K562 (cell line): Measurements from ENCODE around the gene CPZ. TPM values are rescaled to one million over a fixed set of nuclear protein-coding genes. Genes with fewer than 3 reads are reported as not detected.
A peak's percentile ranks its signal among the peaks of the same experiment; 100 is the strongest.

ENCODE experiments used
- C11orf30 ChIP-seq: fragments of 450-650 bp; IDR thresholded peaks from 2 replicates; pipeline ENCODE4 v1.6.1; 2016; ENCODE audit warnings: low read depth, mild to moderate bottlenecking
- CHD4 ChIP-seq: fragments of 200-600 bp; sonication (generic); IDR thresholded peaks from 3 replicates; pipeline ENCODE4 v1.6.1; 2012; ENCODE audit warnings: low read depth, mild to moderate bottlenecking, mixed read lengths, low read length, inconsistent platforms; ENCODE audit not compliant: insufficient read depth, insufficient replicate concordance, poor library complexity, severe bottlenecking
- EGR1 ChIP-seq: fragments of 450-650 bp; conservative IDR thresholded peaks from 2 replicates; pipeline ENCODE4 v1.6.1; 2017; ENCODE audit warnings: mild to moderate bottlenecking
- GABPA ChIP-seq: fragments of 200-800 bp; sonication (Bioruptor generic); conservative IDR thresholded peaks from 2 replicates; pipeline ENCODE4 v1.6.1; 2016; ENCODE audit warnings: low read depth, missing genetic modification characterization, missing compliant biosample characterization
- GATAD2A ChIP-seq: fragments of 450-650 bp; IDR thresholded peaks from 2 replicates; pipeline ENCODE4 v1.6.1; 2017
- HIVEP1 ChIP-seq: fragments of 250-450 bp; sonication (Bioruptor Pico); IDR thresholded peaks from 2 replicates; pipeline ENCODE4 v1.4.0; 2020; ENCODE audit warnings: mild to moderate bottlenecking
- HNRNPH1 ChIP-seq: fragments of 200-400 bp; formaldehyde crosslinking; optimal IDR thresholded peaks from 2 replicates; pipeline ENCODE3; 2017; ENCODE audit warnings: low read depth, mild to moderate bottlenecking, low read length, moderate library complexity
- MTA2 ChIP-seq: fragments of 450-650 bp; IDR thresholded peaks from 2 replicates; pipeline ENCODE4 v1.6.1; 2016; ENCODE audit warnings: low read depth
- MYC ChIP-seq, 2 experiments: fragments of 250-450 bp in 1 of 2; sonication (Bioruptor Pico) in 1 of 2; IDR thresholded peaks; 2 replicates each; pipeline versions ENCODE4 v1.5.1 to v1.6.1; 2012 to 2021; ENCODE audit warnings: low read depth in 2 of 2, borderline replicate concordance in 1 of 2, improper control_type of control experiment in 1 of 2, low read length in 1 of 2, mild to moderate bottlenecking in 1 of 2, moderate library complexity in 1 of 2
- NR2C1 ChIP-seq, 2 experiments: fragments of 450-650 bp; IDR thresholded peaks; 2 replicates each; pipeline ENCODE4 v1.6.1; 2017; ENCODE audit warnings: mild to moderate bottlenecking in 2 of 2, antibody characterized with exemption in 1 of 2, inconsistent platforms in 1 of 2, missing compliant biosample characterization in 1 of 2, missing genetic modification characterization in 1 of 2
- PHF8 ChIP-seq: fragments of 200-600 bp; sonication (generic); IDR thresholded peaks from 2 replicates; pipeline ENCODE4 v1.6.1; 2012; ENCODE audit warnings: mixed run types, mild to moderate bottlenecking, inconsistent platforms, low read length, moderate library complexity, borderline replicate concordance
- POLR2AphosphoS2 ChIP-seq: IDR thresholded peaks from 2 replicates; pipeline ENCODE4 v1.6.1; 2012; ENCODE audit warnings: low read length, improper control_type of control experiment
- POLR2B ChIP-seq: fragments of 450-650 bp; IDR thresholded peaks from 2 replicates; pipeline ENCODE4 v1.6.1; 2018; ENCODE audit warnings: low read depth; ENCODE audit not compliant: partially characterized antibody
- PTBP1 ChIP-seq: fragments of 200-400 bp; formaldehyde crosslinking; IDR thresholded peaks from 2 replicates; pipeline ENCODE4 v1.6.1; 2017; ENCODE audit warnings: low read depth, low read length
- RBBP5 ChIP-seq: fragments of 200-600 bp; sonication (generic); IDR thresholded peaks from 2 replicates; pipeline ENCODE4 v1.6.1; 2012; ENCODE audit warnings: borderline replicate concordance, mild to moderate bottlenecking, low read length, control low read depth, inconsistent platforms; ENCODE audit not compliant: insufficient read depth, poor library complexity, severe bottlenecking
- TFAP4 ChIP-seq: sonication (generic); formaldehyde crosslinking; IDR thresholded peaks from 2 replicates; pipeline ENCODE4 v1.8.0; 2022; ENCODE audit warnings: missing genetic modification reagents, mild to moderate bottlenecking, moderate library complexity, borderline replicate concordance
- ZFP30 ChIP-seq: fragments of 250-450 bp; sonication (Bioruptor Pico); IDR thresholded peaks from 2 replicates; pipeline ENCODE4 v1.8.0; 2022; ENCODE audit warnings: moderate library complexity, mild to moderate bottlenecking, inconsistent platforms, borderline replicate concordance
- ZFP36 ChIP-seq: fragments of 150-350 bp; IDR thresholded peaks from 2 replicates; pipeline ENCODE4 v1.6.1; 2018; ENCODE audit warnings: low read length, low read depth; ENCODE audit not compliant: partially characterized antibody
- ZNF197 ChIP-seq: fragments of 200-800 bp; sonication (Bioruptor generic); IDR thresholded peaks from 2 replicates; pipeline ENCODE4 v1.6.1; 2016; ENCODE audit warnings: low read depth, missing genetic modification characterization, missing compliant biosample characterization
- ZNF324 ChIP-seq: fragments of 250-450 bp; sonication (Bioruptor Pico); IDR thresholded peaks from 2 replicates; pipeline ENCODE4 v1.4.0; 2020; ENCODE audit warnings: mild to moderate bottlenecking
- ZNF707 ChIP-seq: fragments of 250-450 bp; sonication (Bioruptor Pico); conservative IDR thresholded peaks from 2 replicates; pipeline ENCODE4 v1.8.0; 2022; ENCODE audit warnings: inconsistent platforms, mild to moderate bottlenecking, moderate library complexity
- ZSCAN29 ChIP-seq: fragments of 450-650 bp; IDR thresholded peaks from 2 replicates; pipeline ENCODE4 v1.6.1; 2017
- polyA plus RNA-seq, 8 experiments: library from polyadenylated mRNA; depleted of rRNA in 4 of 8; stranded (reverse) in 5 of 8; unstranded in 3 of 8; fragments of >200 nt; fragmentation: Nextera tagmentation in 2 of 8; fragmentation: Illumina TruSeq in 1 of 8; extraction: Ambion mirVana in 2 of 8; extraction: Trizol in 1 of 8; gene quantifications; 2 replicates each; pipeline versions ENCODE4 v1.2.1 to v1.2.3, GENCODE V29; 2011 to 2014; ENCODE audit warnings: inconsistent platforms in 1 of 8, missing spikeins in 1 of 8
- total RNA-seq, 7 experiments: library from RNA; depleted of rRNA in 6 of 7; stranded (reverse); fragments of >200 nt in 6 of 7; fragmentation: Illumina TruSeq in 2 of 7; extraction: Trizol in 2 of 7; gene quantifications; 2 replicates each; pipeline versions ENCODE4 v1.2.1 to v1.2.3, GENCODE V29; 2011 to 2021; ENCODE audit warnings: low replicate concordance in 1 of 7
- TF ChIP-seq, protein P1 (sequence below): fragments of 250-450 bp; sonication (Bioruptor Pico); IDR thresholded peaks from 2 replicates; pipeline ENCODE4 v1.4.0; 2020; ENCODE audit warnings: mild to moderate bottlenecking

The CPZ gene
- total and polyA plus RNA-seq, 9 of the 15 experiments (the other 6 are each of a cell fraction or from before 2014, with no cell fraction given) = 0.06 to 2.2 (median 1.2) TPM; not detected in 1

- 0 out of 2 replicates have a peak, but pooled peaks have one; percentile 15 for TF ChIP-seq MYC (IDR thresholded peaks at IDR 0.05; ENCODE audit: low read depth, low read length)
- TF ChIP-seq MYC (CRISPR knock-in tag; IDR thresholded peaks at IDR 0.05; ENCODE audit: borderline replicate concordance, low read depth) = no peak
- 0 out of 2 replicates have a peak, but pooled peaks have one; percentile 30 for TF ChIP-seq GABPA (tag)
- TF ChIP-seq PHF8 = no peak
- no peak for TF ChIP-seq ZNF197 (CRISPR knock-in tag)
- peak; percentile 92 for TF ChIP-seq ZFP36
- 0 out of 2 replicates have a peak, but pooled peaks have one; percentile 5 for TF ChIP-seq EGR1
- TF ChIP-seq MTA2 = no peak
- peak; percentile 68 for TF ChIP-seq TFAP4 (CRISPR knock-in tag)
- TF ChIP-seq ZNF324 (CRISPR knock-in tag) = no peak
- TF ChIP-seq GATAD2A = no peak
- TF ChIP-seq ZSCAN29 = no peak
- no peak for TF ChIP-seq POLR2AphosphoS2
- no peak for TF ChIP-seq ZFP30 (CRISPR knock-in tag)
- TF ChIP-seq HIVEP1 = no peak
- TF ChIP-seq POLR2B = no peak
- no peak for TF ChIP-seq HNRNPH1
- peak; percentile 23 for TF ChIP-seq CHD4
- TF ChIP-seq RBBP5 = peak; percentile 27
- TF ChIP-seq PTBP1 = no peak
- TF ChIP-seq NR2C1 (IDR thresholded peaks at IDR 0.05) = no peak
- no peak for TF ChIP-seq NR2C1 (tag; IDR thresholded peaks at IDR 0.05)
- TF ChIP-seq, protein P1, sequence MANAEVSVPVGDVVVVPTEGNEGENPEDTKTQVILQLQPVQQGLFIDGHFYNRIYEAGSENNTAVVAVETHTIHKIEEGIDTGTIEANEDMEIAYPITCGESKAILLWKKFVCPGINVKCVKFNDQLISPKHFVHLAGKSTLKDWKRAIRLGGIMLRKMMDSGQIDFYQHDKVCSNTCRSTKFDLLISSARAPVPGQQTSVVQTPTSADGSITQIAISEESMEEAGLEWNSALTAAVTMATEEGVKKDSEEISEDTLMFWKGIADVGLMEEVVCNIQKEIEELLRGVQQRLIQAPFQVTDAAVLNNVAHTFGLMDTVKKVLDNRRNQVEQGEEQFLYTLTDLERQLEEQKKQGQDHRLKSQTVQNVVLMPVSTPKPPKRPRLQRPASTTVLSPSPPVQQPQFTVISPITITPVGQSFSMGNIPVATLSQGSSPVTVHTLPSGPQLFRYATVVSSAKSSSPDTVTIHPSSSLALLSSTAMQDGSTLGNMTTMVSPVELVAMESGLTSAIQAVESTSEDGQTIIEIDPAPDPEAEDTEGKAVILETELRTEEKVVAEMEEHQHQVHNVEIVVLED (CRISPR knock-in tag) = no peak
- peak; percentile 43; the same call in 1 of the 2 replicates for TF ChIP-seq C11orf30
- TF ChIP-seq ZNF707 = no peak
Observed at GRCh38 chr4:8593264-8594096, 915 bp downstream of the CPZ start (continued).
